K562 (cell line): ENCODE data around the gene DNASE2.

Experiments used
- ATF2 ChIP-seq: sonication (generic); formaldehyde crosslinking; IDR thresholded peaks from 2 replicates; pipeline ENCODE4 v1.8.1; 2022; ENCODE audit warnings: missing genetic modification reagents
- ILK ChIP-seq: fragments of 450-650 bp; IDR thresholded peaks from 2 replicates; pipeline ENCODE4 v1.6.1; 2016; ENCODE audit warnings: missing genetic modification characterization, low read depth, mild to moderate bottlenecking, missing compliant biosample characterization, moderate library complexity, borderline replicate concordance

GRCh38 chr19:12834566-12834943 is 46.7 kb downstream of the DNASE2 start, which contains the start of gene RTBDN:
- no peak for TF ChIP-seq ATF2 (CRISPR knock-in tag)
- TF ChIP-seq ILK (tag) = no peak
